Activated B cell treated with CpG ODN at 0.5 μM for 24 hours (primary cell): Measurements from ENCODE around the gene MSTN. TPM values are rescaled to one million over a fixed set of nuclear protein-coding genes. Genes with fewer than 3 reads are reported as not detected.
A peak's percentile ranks its signal among the peaks of the same experiment; 100 is the strongest.

Source experiments
- ATAC-seq: fragments of 200-7000 bp; cut with Tn5 transposase; one replicate; pipeline ENCODE4 v1.10.0; 2021; ENCODE audit warnings: low read depth, mild to moderate bottlenecking, moderate library complexity
- CTCF ChIA-PET: fragments of 350-600 bp; sonication (Branson Sonifier 250); formaldehyde crosslinking; loops from one replicate; lab custom pipeline; 2021; ENCODE audit warnings: antibody characterized with exemption; lab: Charles Lee
- POLR2A ChIA-PET: fragments of 350-600 bp; sonication (Branson Sonifier 250); formaldehyde crosslinking; loops from one replicate; lab custom pipeline; 2021; ENCODE audit warnings: antibody characterized with exemption; lab: Charles Lee
- DNase-seq: peaks from one replicate; pipeline ENCODE4 v3.0.0; 2022
- H3K27ac Mint-ChIP-seq: one replicate; pipeline ENCODE4 v1.8.0; 2020; ENCODE audit warnings: mixed read lengths
- H3K27me3 Mint-ChIP-seq: one replicate; pipeline ENCODE4 v1.8.0; 2021; ENCODE audit warnings: mixed read lengths
- H3K36me3 Mint-ChIP-seq: one replicate; pipeline ENCODE4 v1.8.0; 2021; ENCODE audit warnings: low read depth, mixed read lengths
- H3K4me1 Mint-ChIP-seq: one replicate; pipeline ENCODE4 v1.8.0; 2021; ENCODE audit warnings: mixed read lengths
- H3K4me3 Mint-ChIP-seq: one replicate; pipeline ENCODE4 v1.8.0; 2020; ENCODE audit warnings: mild to moderate bottlenecking, mixed read lengths
- H3K9me3 Mint-ChIP-seq: one replicate; pipeline ENCODE4 v1.8.0; 2020; ENCODE audit warnings: mixed read lengths
- CTCF ChIP-seq: fragments of 200-600 bp; IDR thresholded peaks from one replicate; pipeline ENCODE4 v1.8.0; 2022; ENCODE audit warnings: antibody characterized with exemption, mild to moderate bottlenecking
- intact Hi-C: fragments of 100-400 bp; cut with micrococcal nuclease; formaldehyde crosslinking; loops from one replicate; pipeline ENCODE4 v1.15.1; 2024
- total RNA-seq: library from RNA; stranded (reverse); gene quantifications from 2 replicates; pipeline ENCODE4 v1.2.3, GENCODE V29; 2022

Gene MSTN
- total RNA-seq, 1 donor from 2014 or later: not detected

GRCh38 chr2:190069936-190070696 is 7.6 kb upstream of the MSTN start:
- Mint-ChIP-seq H3K27me3 (no peaks in the 10 kb centered on the region), H3K4me1 (no peaks in the 10 kb centered on the region), H3K9me3 (no peaks in the 10 kb centered on the region), H3K36me3 (no peaks in the 10 kb centered on the region), H3K4me3 (no peak overlapping the region), H3K27ac (no peak overlapping the region)
- intact Hi-C loops: loop anchor here (1.0 to 5.0 kb wide), 4 partner anchors 272 to 978 kb away; partner anchors contain the start of gene ASNSD1
- DNase-seq (no peak), ATAC-seq (peak; percentile 61)
- POLR2A ChIA-PET: no interaction called here
- no peak for TF ChIP-seq CTCF
- CTCF ChIA-PET: interaction anchor here (1.4 to 2.9 kb wide), 3 partner anchors 272 to 409 kb away, joined by 4 to 17 read pairs (median 15); no protein-coding TSS in a partner anchor

GRCh38 chr2:190068764-190069163 is 6.2 kb upstream of the MSTN start:
- no peaks in the 10 kb centered on the region for H3K27me3 Mint-ChIP-seq
- ChIA-PET POLR2A (no interaction called here), CTCF (interaction anchor here (1.1 kb wide), 1 partner anchor 320 kb away, joined by 3 read pairs; no protein-coding TSS in a partner anchor)
- H3K4me3 Mint-ChIP-seq: no peak overlapping the region
- H3K27ac Mint-ChIP-seq: no peak overlapping the region
- TF ChIP-seq CTCF: no peak
- no peaks in the 10 kb centered on the region for H3K36me3 Mint-ChIP-seq
- intact Hi-C loops: no loop called here
- no peaks in the 10 kb centered on the region for H3K9me3 Mint-ChIP-seq
- no peaks in the 10 kb centered on the region for H3K4me1 Mint-ChIP-seq
- ATAC-seq (no peak), DNase-seq (no peak)

GRCh38 chr2:190065839-190066238 is 3.3 kb upstream of the MSTN start:
- DNase-seq (no peak), ATAC-seq (no peak)
- ChIA-PET POLR2A (no interaction called here), CTCF (interaction anchor here (1.0 kb wide), 1 partner anchor 267 kb away, joined by 4 read pairs; no protein-coding TSS in a partner anchor)
- no peak for TF ChIP-seq CTCF
- H3K4me3 Mint-ChIP-seq: no peak overlapping the region
- no peak overlapping the region for H3K27ac Mint-ChIP-seq
- H3K27me3 Mint-ChIP-seq: no peaks in the 10 kb centered on the region
- intact Hi-C loops: no loop called here
- no peaks in the 10 kb centered on the region for H3K4me1 Mint-ChIP-seq
- no peaks in the 10 kb centered on the region for H3K9me3 Mint-ChIP-seq
- H3K36me3 Mint-ChIP-seq: no peaks in the 10 kb centered on the region

GRCh38 chr2:190063624-190064023 is 1.1 kb upstream of the MSTN start:
- intact Hi-C loops: no loop called here
- no peak for ATAC-seq
- H3K9me3 Mint-ChIP-seq: no peaks in the 10 kb centered on the region
- POLR2A ChIA-PET: no interaction called here
- no peak overlapping the region for H3K27ac Mint-ChIP-seq
- no peak for TF ChIP-seq CTCF
- H3K27me3 Mint-ChIP-seq: no peaks in the 10 kb centered on the region
- H3K4me1 Mint-ChIP-seq: no peaks in the 10 kb centered on the region
- no peak for DNase-seq
- H3K36me3 Mint-ChIP-seq: no peaks in the 10 kb centered on the region
- CTCF ChIA-PET: no interaction called here
- no peak overlapping the region for H3K4me3 Mint-ChIP-seq

GRCh38 chr2:190062053-190062452 is 476 bp downstream of the MSTN start:
- Mint-ChIP-seq H3K4me3 (no peak overlapping the region), H3K4me1 (no peaks in the 10 kb centered on the region), H3K9me3 (no peaks in the 10 kb centered on the region), H3K27ac (no peak overlapping the region), H3K27me3 (no peaks in the 10 kb centered on the region), H3K36me3 (no peaks in the 10 kb centered on the region)
- ChIA-PET CTCF (no interaction called here), POLR2A (no interaction called here)
- no peak for ATAC-seq
- TF ChIP-seq CTCF: no peak
- intact Hi-C loops: no loop called here
- no peak for DNase-seq
